DOHH2 (cell line): ENCODE results near the gene GDAP1L1.

Source experiments
- H3F3A ChIP-seq: fragments of 200-600 bp; sonication (generic), shearing (Covaris generic); 2 replicates; pipeline ENCODE4 v1.6.0; 2016; ENCODE audit warnings: antibody characterized with exemption, mild to moderate bottlenecking; ENCODE audit not compliant: control insufficient read depth, insufficient read depth
- H3K27ac ChIP-seq: fragments of 200-600 bp; sonication (generic); 2 replicates; pipeline ENCODE4 v1.5.1; 2014; ENCODE audit warnings: low read depth, mild to moderate bottlenecking, low read length, moderate library complexity
- H3K27me3 ChIP-seq: fragments of 200-600 bp; sonication (generic); 2 replicates; pipeline ENCODE4 v1.6.1; 2014; ENCODE audit warnings: mild to moderate bottlenecking, low read length, mixed read lengths; ENCODE audit not compliant: control insufficient read depth
- H3K36me3 ChIP-seq: fragments of 200-600 bp; sonication (generic); 2 replicates; pipeline ENCODE4 v1.6.1; 2014; ENCODE audit warnings: mild to moderate bottlenecking, low read length, moderate library complexity, mixed read lengths; ENCODE audit not compliant: control insufficient read depth
- H3K4me1 ChIP-seq: fragments of 200-600 bp; sonication (generic); 2 replicates; pipeline ENCODE4 v1.6.1; 2014; ENCODE audit warnings: mild to moderate bottlenecking, low read length, mixed read lengths; ENCODE audit not compliant: control insufficient read depth
- H3K4me2 ChIP-seq: fragments of 200-600 bp; sonication (generic); 2 replicates; pipeline ENCODE4 v1.6.0; 2014; ENCODE audit warnings: mild to moderate bottlenecking, low read length, moderate library complexity
- H3K4me3 ChIP-seq: fragments of 200-600 bp; sonication (generic); 2 replicates; pipeline ENCODE4 v1.5.1; 2014; ENCODE audit warnings: mild to moderate bottlenecking, low read length, mixed read lengths
- H3K79me2 ChIP-seq: fragments of 200-600 bp; sonication (generic); 2 replicates; pipeline ENCODE4 v1.6.1; 2014; ENCODE audit warnings: mild to moderate bottlenecking, low read length, mixed read lengths; ENCODE audit not compliant: control insufficient read depth
- H3K9me2 ChIP-seq: fragments of 200-600 bp; sonication (generic); replicated peaks from 2 replicates; pipeline ENCODE4 v1.6.1; 2014; ENCODE audit warnings: mild to moderate bottlenecking, low read length, mixed read lengths; ENCODE audit not compliant: control insufficient read depth
- H3K9me3 ChIP-seq: fragments of 200-600 bp; sonication (generic); 2 replicates; pipeline ENCODE4 v1.6.1; 2014; ENCODE audit warnings: antibody characterized with exemption, low read length, mixed read lengths; ENCODE audit not compliant: control insufficient read depth, insufficient read depth
- H4K20me1 ChIP-seq: fragments of 200-600 bp; sonication (generic); 2 replicates; pipeline ENCODE4 v1.6.0; 2014; ENCODE audit warnings: low read depth, mild to moderate bottlenecking, antibody characterized with exemption, low read length, moderate library complexity; ENCODE audit not compliant: control insufficient read depth, insufficient read depth
- EZH2phosphoT487 ChIP-seq: fragments of 200-600 bp; sonication (generic); IDR thresholded peaks from 2 replicates; pipeline ENCODE4 v1.6.1; 2017; ENCODE audit warnings: borderline replicate concordance, mild to moderate bottlenecking, antibody characterized with exemption, low read length, moderate library complexity, mixed read lengths
- TF ChIP-seq, protein P1 (sequence below): fragments of 200-600 bp; sonication (generic); IDR thresholded peaks from one replicate; pipeline ENCODE4 v1.5.1; 2014; ENCODE audit warnings: antibody characterized with exemption, mild to moderate bottlenecking, low read depth, low read length; ENCODE audit not compliant: poor library complexity, severe bottlenecking

Gene GDAP1L1

GRCh38 chr20:44224637-44225036 lies 22.5 kb upstream of the GDAP1L1 start:
- Histone ChIP-seq H4K20me1 (no peaks in the 10 kb centered on the region), H3K4me1 (no peaks in the 10 kb centered on the region), H3K27ac (no peak overlapping the region), H3K9me2 (no peaks in the 10 kb centered on the region), H3K9me3 (no peaks in the 10 kb centered on the region), H3K36me3 (no peaks in the 10 kb centered on the region), H3K4me2 (no peak overlapping the region), H3K79me2 (no peaks in the 10 kb centered on the region), H3F3A (no peaks in the 10 kb centered on the region), H3K4me3 (no peak overlapping the region), H3K27me3 (no peaks in the 10 kb centered on the region)
- TF ChIP-seq EZH2phosphoT487 = no peak
- TF ChIP-seq, protein P1, sequence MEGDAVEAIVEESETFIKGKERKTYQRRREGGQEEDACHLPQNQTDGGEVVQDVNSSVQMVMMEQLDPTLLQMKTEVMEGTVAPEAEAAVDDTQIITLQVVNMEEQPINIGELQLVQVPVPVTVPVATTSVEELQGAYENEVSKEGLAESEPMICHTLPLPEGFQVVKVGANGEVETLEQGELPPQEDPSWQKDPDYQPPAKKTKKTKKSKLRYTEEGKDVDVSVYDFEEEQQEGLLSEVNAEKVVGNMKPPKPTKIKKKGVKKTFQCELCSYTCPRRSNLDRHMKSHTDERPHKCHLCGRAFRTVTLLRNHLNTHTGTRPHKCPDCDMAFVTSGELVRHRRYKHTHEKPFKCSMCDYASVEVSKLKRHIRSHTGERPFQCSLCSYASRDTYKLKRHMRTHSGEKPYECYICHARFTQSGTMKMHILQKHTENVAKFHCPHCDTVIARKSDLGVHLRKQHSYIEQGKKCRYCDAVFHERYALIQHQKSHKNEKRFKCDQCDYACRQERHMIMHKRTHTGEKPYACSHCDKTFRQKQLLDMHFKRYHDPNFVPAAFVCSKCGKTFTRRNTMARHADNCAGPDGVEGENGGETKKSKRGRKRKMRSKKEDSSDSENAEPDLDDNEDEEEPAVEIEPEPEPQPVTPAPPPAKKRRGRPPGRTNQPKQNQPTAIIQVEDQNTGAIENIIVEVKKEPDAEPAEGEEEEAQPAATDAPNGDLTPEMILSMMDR = no peak

DNA sequence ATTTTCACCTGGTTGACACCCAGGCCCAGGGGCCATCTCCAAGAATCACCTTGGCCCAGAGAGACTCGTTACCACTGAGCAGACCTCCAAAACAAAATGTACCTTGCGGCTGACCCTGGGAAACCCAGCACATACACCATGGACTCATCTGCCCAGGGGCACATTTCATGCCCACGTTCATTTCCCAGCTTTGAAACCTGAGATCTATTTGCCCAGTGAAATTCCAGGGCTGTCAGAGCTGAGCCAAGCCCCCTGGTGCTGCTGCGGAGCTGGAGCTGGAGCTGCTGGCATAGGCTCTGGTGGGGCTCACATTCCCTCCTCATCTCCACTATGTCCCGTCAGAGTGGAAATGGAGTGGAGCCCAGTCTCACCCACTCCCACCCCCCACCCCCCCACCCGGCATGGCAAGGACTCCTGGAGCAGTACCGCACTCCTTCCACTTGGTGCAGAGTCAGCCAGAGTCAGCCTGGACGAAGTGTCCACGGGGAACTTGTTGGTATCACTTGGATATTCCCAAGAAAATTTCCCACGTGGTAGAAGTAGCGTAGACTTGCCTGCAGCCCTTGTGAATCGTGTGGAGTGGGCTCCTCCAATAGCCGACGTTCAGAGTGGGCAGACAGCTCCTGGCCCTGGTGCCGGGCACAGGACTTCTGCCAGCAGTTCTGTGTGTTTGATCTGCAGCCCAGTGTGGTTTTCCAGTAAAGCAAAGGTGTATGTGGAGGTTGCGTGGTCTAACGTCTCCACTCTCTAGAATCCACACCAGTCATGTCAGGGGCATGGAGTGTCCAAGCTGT lies 18.4 kb upstream of the GDAP1L1 start:
- Histone ChIP-seq H3K4me3 (no peak overlapping the region), H3K27ac (no peak overlapping the region), H3K27me3 (no peaks in the 10 kb centered on the region), H3K9me2 (no peaks in the 10 kb centered on the region), H3F3A (no peaks in the 10 kb centered on the region), H3K36me3 (no peaks in the 10 kb centered on the region), H3K79me2 (no peaks in the 10 kb centered on the region), H3K4me2 (no peak overlapping the region), H4K20me1 (no peaks in the 10 kb centered on the region), H3K9me3 (no peaks in the 10 kb centered on the region), H3K4me1 (no peaks in the 10 kb centered on the region)
- TF ChIP-seq EZH2phosphoT487 = no peak
- TF ChIP-seq, protein P1 = no peak

- H3K9me2 ChIP-seq = no peaks in the 10 kb centered on the region
- no peaks in the 10 kb centered on the region for H3F3A ChIP-seq
- no peak overlapping the region for H3K4me2 ChIP-seq
- TF ChIP-seq EZH2phosphoT487 = no peak
- TF ChIP-seq, protein P1 = no peak
- no peaks in the 10 kb centered on the region for H3K27me3 ChIP-seq
- H3K27ac ChIP-seq = no peak overlapping the region
- H3K9me3 ChIP-seq = no peaks in the 10 kb centered on the region
- no peak overlapping the region for H3K4me3 ChIP-seq
- H3K36me3 ChIP-seq = no peaks in the 10 kb centered on the region
- H4K20me1 ChIP-seq = no peaks in the 10 kb centered on the region
- H3K79me2 ChIP-seq = no peaks in the 10 kb centered on the region
- no peaks in the 10 kb centered on the region for H3K4me1 ChIP-seq
Observed at GRCh38 chr20:44231193-44231592, 15.9 kb upstream of the GDAP1L1 start.
